AG09319 (cell line): ENCODE results near the gene ARHGEF19.

ENCODE experiments used
- DNase-seq: peaks from one replicate; pipeline ENCODE4 v3.0.0-alpha.2; 2010; ENCODE audit warnings: low read depth; ENCODE audit errors: extremely low read depth
- CTCF ChIP-seq: IDR thresholded peaks from 2 replicates; pipeline ENCODE4 v1.5.1; 2011; ENCODE audit warnings: low read depth, mild to moderate bottlenecking, inconsistent platforms, low read length, moderate library complexity

ARHGEF19 gene

GRCh38 chr1:16191916-16192546, 20.4 kb downstream of the ARHGEF19 start:
- no peak for DNase-seq
- no peak for TF ChIP-seq CTCF

- no peak for DNase-seq
- TF ChIP-seq CTCF = no peak
Measured at GRCh38 chr1:16191309-16191708, 21.1 kb downstream of the ARHGEF19 start.

- DNase-seq = no peak
- TF ChIP-seq CTCF = no peak
Measured at GRCh38 chr1:16189921-16190621, 22.4 kb downstream of the ARHGEF19 start.

- no peak for TF ChIP-seq CTCF
- no peak for DNase-seq
Measured at GRCh38 chr1:16189003-16189402, 23.4 kb downstream of the ARHGEF19 start.

- peak; percentile 98 for TF ChIP-seq CTCF
- DNase-seq = no peak
Measured at GRCh38 chr1:16187748-16188401, 24.6 kb downstream of the ARHGEF19 start.

- DNase-seq = no peak
- no peak for TF ChIP-seq CTCF
Measured at GRCh38 chr1:16186655-16187235, 25.7 kb downstream of the ARHGEF19 start.
